Measurements from ENCODE around the gene ABCC2.
"Not testable (repeated sequence)": the region's sequence is repeated elsewhere in the genome, so short reads cannot be mapped to it uniquely, and the experiment has no call there.

Gene ABCC2

GRCh38 chr10:99828464-99828863 is 46.0 kb downstream of the ABCC2 start:
- no peak overlapping the region for H3K4me3 ChIP-seq (ENCODE audit: insufficient read length, low read depth)
- no peaks in the 10 kb centered on the region for H3K4me1 ChIP-seq (ENCODE audit: insufficient read depth, insufficient read length)
- no peak overlapping the region for H3K9ac ChIP-seq (ENCODE audit: insufficient read length, low read depth)
- no peaks in the 10 kb centered on the region for H3K36me3 ChIP-seq (ENCODE audit: insufficient read depth, insufficient read length, low read length)
- no peaks in the 10 kb centered on the region for H3K27me3 ChIP-seq (ENCODE audit: insufficient read depth, insufficient read length)
- no peak for DNase-seq (ENCODE audit: low read depth, low spot score)
- peaks cover 7% of the 10 kb centered on the region; the same call in 1 of the 2 replicates for H3K9me3 ChIP-seq (ENCODE audit: insufficient read depth, low read length)
- TF ChIP-seq SUZ12 (IDR thresholded peaks at IDR 0.05; ENCODE audit: extremely low read depth, insufficient read depth, insufficient read length) (no peak), ZNF274 (IDR thresholded peaks at IDR 0.05; ENCODE audit: low read depth, low read length) (no peak), YY1 (IDR thresholded peaks at IDR 0.05; ENCODE audit: insufficient read depth, insufficient read length) (no peak)

GRCh38 chr10:99832439-99832838 is 50.0 kb downstream of the ABCC2 start:
- no peak overlapping the region for H3K4me3 ChIP-seq (ENCODE audit: insufficient read length, low read depth)
- H3K9ac ChIP-seq (ENCODE audit: insufficient read length, low read depth): no peak overlapping the region
- TF ChIP-seq ZNF274 (IDR thresholded peaks at IDR 0.05; ENCODE audit: low read depth, low read length): no peak
- TF ChIP-seq SUZ12 (IDR thresholded peaks at IDR 0.05; ENCODE audit: extremely low read depth, insufficient read depth, insufficient read length): no peak
- TF ChIP-seq YY1 (IDR thresholded peaks at IDR 0.05; ENCODE audit: insufficient read depth, insufficient read length): no peak
- H3K4me1 ChIP-seq (ENCODE audit: insufficient read depth, insufficient read length): no peaks in the 10 kb centered on the region
- peaks cover 7% of the 10 kb centered on the region; the same call in 1 of the 2 replicates for H3K9me3 ChIP-seq (ENCODE audit: insufficient read depth, low read length)
- no peaks in the 10 kb centered on the region for H3K27me3 ChIP-seq (ENCODE audit: insufficient read depth, insufficient read length)
- no peak for DNase-seq (ENCODE audit: low read depth, low spot score)
- H3K36me3 ChIP-seq (ENCODE audit: insufficient read depth, insufficient read length, low read length): no peaks in the 10 kb centered on the region

- Histone ChIP-seq H3K36me3 (ENCODE audit: insufficient read depth, insufficient read length, low read length) (no peaks in the 10 kb centered on the region), H3K27me3 (ENCODE audit: insufficient read depth, insufficient read length) (no peaks in the 10 kb centered on the region), H3K4me1 (ENCODE audit: insufficient read depth, insufficient read length) (no peaks in the 10 kb centered on the region), H3K9ac (ENCODE audit: insufficient read length, low read depth) (no peak overlapping the region), H3K4me3 (ENCODE audit: insufficient read length, low read depth) (no peak overlapping the region), H3K9me3 (ENCODE audit: insufficient read depth, low read length) (no peaks in the 10 kb centered on the region)
- DNase-seq (ENCODE audit: low read depth, low spot score): no peak
- TF ChIP-seq YY1 (IDR thresholded peaks at IDR 0.05; ENCODE audit: insufficient read depth, insufficient read length) (no peak), SUZ12 (IDR thresholded peaks at IDR 0.05; ENCODE audit: extremely low read depth, insufficient read depth, insufficient read length) (no peak), ZNF274 (IDR thresholded peaks at IDR 0.05; ENCODE audit: low read depth, low read length) (no peak)
Measured at GRCh38 chr10:99834410-99834809, 52.0 kb downstream of the ABCC2 start.

GRCh38 chr10:99835947-99836346 is 53.5 kb downstream of the ABCC2 start:
- H3K4me3 ChIP-seq (ENCODE audit: insufficient read length, low read depth): no peak overlapping the region
- DNase-seq (ENCODE audit: low read depth, low spot score): no peak
- peaks cover 2% of the 10 kb centered on the region; the same call in 1 of the 2 replicates for H3K9me3 ChIP-seq (ENCODE audit: insufficient read depth, low read length)
- H3K9ac ChIP-seq (ENCODE audit: insufficient read length, low read depth): no peak overlapping the region
- H3K36me3 ChIP-seq (ENCODE audit: insufficient read depth, insufficient read length, low read length): no peaks in the 10 kb centered on the region
- H3K27me3 ChIP-seq (ENCODE audit: insufficient read depth, insufficient read length): no peaks in the 10 kb centered on the region
- TF ChIP-seq YY1 (IDR thresholded peaks at IDR 0.05; ENCODE audit: insufficient read depth, insufficient read length) (no peak), SUZ12 (IDR thresholded peaks at IDR 0.05; ENCODE audit: extremely low read depth, insufficient read depth, insufficient read length) (no peak)
- H3K4me1 ChIP-seq (ENCODE audit: insufficient read depth, insufficient read length): no peaks in the 10 kb centered on the region

- no peak overlapping the region for H3K4me3 ChIP-seq (ENCODE audit: insufficient read length, low read depth)
- H3K36me3 ChIP-seq (ENCODE audit: insufficient read depth, insufficient read length, low read length): no peaks in the 10 kb centered on the region
- H3K9ac ChIP-seq (ENCODE audit: insufficient read length, low read depth): no peak overlapping the region
- H3K27me3 ChIP-seq (ENCODE audit: insufficient read depth, insufficient read length): no peaks in the 10 kb centered on the region
- H3K9me3 ChIP-seq (ENCODE audit: insufficient read depth, low read length): peaks cover 9% of the 10 kb centered on the region; the same call in 1 of the 2 replicates
- no peaks in the 10 kb centered on the region for H3K4me1 ChIP-seq (ENCODE audit: insufficient read depth, insufficient read length)
- no peak for DNase-seq (ENCODE audit: low read depth, low spot score)
- no peak for TF ChIP-seq ZNF274 (IDR thresholded peaks at IDR 0.05; ENCODE audit: low read depth, low read length)
- no peak for TF ChIP-seq YY1 (IDR thresholded peaks at IDR 0.05; ENCODE audit: insufficient read depth, insufficient read length)
- no peak for TF ChIP-seq SUZ12 (IDR thresholded peaks at IDR 0.05; ENCODE audit: extremely low read depth, insufficient read depth, insufficient read length)
Measured at GRCh38 chr10:99836711-99837110, 54.3 kb downstream of the ABCC2 start.

GRCh38 chr10:99840859-99841258 is 58.4 kb downstream of the ABCC2 start:
- not testable (repeated sequence) for DNase-seq (ENCODE audit: low read depth, low spot score)

GRCh38 chr10:99841746-99842145 is 59.3 kb downstream of the ABCC2 start:
- Histone ChIP-seq H3K27me3 (ENCODE audit: insufficient read depth, insufficient read length) (no peaks in the 10 kb centered on the region), H3K9ac (ENCODE audit: insufficient read length, low read depth) (no peak overlapping the region), H3K4me1 (ENCODE audit: insufficient read depth, insufficient read length) (no peaks in the 10 kb centered on the region), H3K9me3 (ENCODE audit: insufficient read depth, low read length) (peaks cover 9% of the 10 kb centered on the region; the same call in 1 of the 2 replicates), H3K36me3 (ENCODE audit: insufficient read depth, insufficient read length, low read length) (no peaks in the 10 kb centered on the region), H3K4me3 (ENCODE audit: insufficient read length, low read depth) (no peak overlapping the region)
- no peak for TF ChIP-seq ZNF274 (IDR thresholded peaks at IDR 0.05; ENCODE audit: low read depth, low read length)
- TF ChIP-seq YY1 (IDR thresholded peaks at IDR 0.05; ENCODE audit: insufficient read depth, insufficient read length): no peak
- TF ChIP-seq SUZ12 (IDR thresholded peaks at IDR 0.05; ENCODE audit: extremely low read depth, insufficient read depth, insufficient read length): no peak
- no peak for DNase-seq (ENCODE audit: low read depth, low spot score)

More at GRCh38 chr10:99840859-99841258, 58.4 kb downstream of the ABCC2 start:
- H3K9me3 ChIP-seq (ENCODE audit: insufficient read depth, low read length); H3K4me3 ChIP-seq (ENCODE audit: insufficient read length, low read depth); H3K27me3 ChIP-seq (ENCODE audit: insufficient read depth, insufficient read length); H3K9ac ChIP-seq (ENCODE audit: insufficient read length, low read depth); H3K4me1 ChIP-seq (ENCODE audit: insufficient read depth, insufficient read length); H3K36me3 ChIP-seq (ENCODE audit: insufficient read depth, insufficient read length, low read length): not testable (repeated sequence)

GRCh38 chr10:99843310-99843709 is 60.9 kb downstream of the ABCC2 start:
- Histone ChIP-seq H3K9ac (ENCODE audit: insufficient read length, low read depth) (no peak overlapping the region), H3K4me3 (ENCODE audit: insufficient read length, low read depth) (no peak overlapping the region), H3K36me3 (ENCODE audit: insufficient read depth, insufficient read length, low read length) (no peaks in the 10 kb centered on the region), H3K27me3 (ENCODE audit: insufficient read depth, insufficient read length) (no peaks in the 10 kb centered on the region), H3K4me1 (ENCODE audit: insufficient read depth, insufficient read length) (no peaks in the 10 kb centered on the region), H3K9me3 (ENCODE audit: insufficient read depth, low read length) (peaks cover 9% of the 10 kb centered on the region; the same call in 1 of the 2 replicates)
- TF ChIP-seq YY1 (IDR thresholded peaks at IDR 0.05; ENCODE audit: insufficient read depth, insufficient read length): no peak
- no peak for TF ChIP-seq SUZ12 (IDR thresholded peaks at IDR 0.05; ENCODE audit: extremely low read depth, insufficient read depth, insufficient read length)
- no peak for TF ChIP-seq ZNF274 (IDR thresholded peaks at IDR 0.05; ENCODE audit: low read depth, low read length)
- DNase-seq (ENCODE audit: low read depth, low spot score): no peak

Data from NT2/D1 (cell line).